Heart right ventricle (tissue), 16 donors: ENCODE data around the gene CDK14. TPM values are rescaled to one million over a fixed set of nuclear protein-coding genes. Genes with fewer than 3 reads are reported as not detected.

Source experiments
- ATAC-seq, 8 donors: fragments of 200-7000 bp; cut with Tn5 transposase; one replicate each; pipeline ENCODE4 v1.9.1; 2020; ENCODE audit warnings: mild to moderate bottlenecking in 8 of 8, moderate library complexity in 8 of 8, moderate number of reproducible peaks in 1 of 8
- DNase-seq, 2 donors: peaks; one replicate each; pipeline ENCODE4 v3.0.0-alpha.2; 2020
- H3K27ac ChIP-seq, 10 donors: fragments of 200-600 bp; sonication (generic) in 2 of 10; one replicate each; pipeline versions ENCODE4 v1.5.0 to v1.8.0; 2020 to 2022; ENCODE audit warnings: mild to moderate bottlenecking in 3 of 10
- H3K27me3 ChIP-seq, 7 donors: fragments of 200-600 bp; one replicate each; pipeline ENCODE4 v1.8.0; 2021 to 2022; ENCODE audit warnings: mild to moderate bottlenecking in 2 of 7
- H3K36me3 ChIP-seq, 9 donors: fragments of 200-600 bp; sonication (generic) in 1 of 9; one replicate each; pipeline versions ENCODE4 v1.5.0 to v1.8.0; 2020 to 2022; ENCODE audit warnings: mild to moderate bottlenecking in 2 of 9
- H3K4me1 ChIP-seq, 9 donors: fragments of 200-600 bp; sonication (generic) in 1 of 9; one replicate each; pipeline versions ENCODE4 v1.5.0 to v1.8.0; 2020 to 2022; ENCODE audit warnings: mild to moderate bottlenecking in 4 of 9
- H3K4me3 ChIP-seq, 10 donors: fragments of 200-600 bp; sonication (generic) in 2 of 10; one replicate each; pipeline versions ENCODE4 v1.5.0 to v1.8.0; 2020 to 2022; ENCODE audit warnings: mild to moderate bottlenecking in 7 of 10, moderate library complexity in 2 of 10
- H3K9me3 ChIP-seq, 11 donors: fragments of 200-600 bp in 10 of 11; sonication (generic) in 2 of 11; one replicate each; pipeline versions ENCODE4 v1.5.0 to v1.8.0; 2013 to 2022; ENCODE audit warnings: mild to moderate bottlenecking in 2 of 11, control low read depth in 1 of 11, moderate library complexity in 1 of 11
- CTCF ChIP-seq, 9 donors: fragments of 200-600 bp; sonication (generic) in 2 of 9; IDR thresholded peaks; one replicate each; pipeline versions ENCODE4 v1.5.0 to v1.8.0; 2021 to 2022; ENCODE audit warnings: antibody characterized with exemption in 9 of 9, mild to moderate bottlenecking in 5 of 9, moderate library complexity in 1 of 9
- WGBS, 2 donors: extraction: QIAGEN DNeasy Blood & Tissue Kit; methylation state at CpG; one replicate each; pipeline ENCODE4 v1.1.7; 2013; ENCODE audit warnings: inconsistent platforms in 1 of 2; 5-methylcytosine and 5-hydroxymethylcytosine counted together
- intact Hi-C, 10 donors: fragments of 100-400 bp; cut with DNase I; formaldehyde crosslinking; loops; one replicate each; pipeline versions ENCODE4 v1.11.1 to v1.14.2; 2022
- polyA plus RNA-seq, 2 donors: library from polyadenylated mRNA; stranded (reverse); fragments of 200-250 nt; gene quantifications; one replicate each; pipeline ENCODE4 v1.2.3, GENCODE V29; 2013
- total RNA-seq, 10 donors: library from RNA; stranded (reverse); fragmentation: NEBNext Ultra II Directional in 3 of 10; extraction: Animal tissue kit (Norgen Biotek cat#: 25700) in 3 of 10; gene quantifications; one replicate each; pipeline versions ENCODE4 v1.2.1 to v1.2.4, GENCODE V29; 2021 to 2023
- donor health status: Arrhythmogenic right ventricular cardiomyopathy.
- donor health status: ischemic (EF 13 %, LVEDD 7.1; RV severe dilation, severe dysfunction).
- donor health status: healthy with polysubstance abuse.
- donor health status: DM: no; HTN: yes; CAD: no.
- donor health status: DM: no; HTN: no; CAD: no.
- donor health status: ischemic (EF 25% LVEDD 6.9; RV normal size, moderate dysfunction).
- donor health status: ischemic (EF 25% LVEDD 5.7; RV mildly dilated, moderate dysfunction).
- donor health status: healthy.
- donor health status: DM: yes; HTN: yes; CAD: no.
- donor health status: Ischemic cardiomyopathy.
- donor health status: ischemic (EF 35%, LVEDD 5.7; RV mildly dilated, moderate dysfunction).
- donor health status: nonischemic (EF 11% LVEDD 7.7; RV severe dilation, severe dysfunction).
- donor health status: DM: yes; HTN: yes; CAD: no.
- donor health status: PGD.
- donor health status: ischemic (EF 29% LVEDD 5.4; RV normal size, mild dysfunction).
- donor health status: nonischemic (EF 23%, LVEDD 6.1; RV moderate dilation, normal function).

CDK14 gene
- total and polyA plus RNA-seq, 12 donors, result 3.9 to 36.5 (median 21.4) TPM

GRCh38 chr7:90933984-90934383 is 337.9 kb downstream of the CDK14 start:
- 91 to 96% methylated on average over 5 of the region's 5 CpGs for WGBS, 2 donors
- DNase-seq (no peak), ATAC-seq (peak in 6 of 8 donors; percentile 22 to 85 (median 54))
- peaks cover 0 to 13% (median 0%) of the 10 kb centered on the region in 11 donors for H3K9me3 ChIP-seq
- TF ChIP-seq CTCF (IDR thresholded peaks at IDR 0.05), result no peak
- H3K36me3 ChIP-seq, result no peaks in the 10 kb centered on the region
- H3K4me3 ChIP-seq, result no peak overlapping the region
- intact Hi-C loops, result no loop called here
- peaks cover 0 to 12% (median 0%) of the 10 kb centered on the region in 9 donors for H3K4me1 ChIP-seq
- H3K27me3 ChIP-seq, result no peaks in the 10 kb centered on the region
- H3K27ac ChIP-seq, result no peak overlapping the region

- intact Hi-C loops, result no loop called here
- ATAC-seq, result no peak
- H3K4me3 ChIP-seq, result no peak overlapping the region
Measured at GRCh38 chr7:90938371-90938770, 342.2 kb downstream of the CDK14 start.

GRCh38 chr7:90939666-90940065 is 343.5 kb downstream of the CDK14 start:
- no peak overlapping the region for H3K4me3 ChIP-seq
- H3K36me3 ChIP-seq, result no peaks in the 10 kb centered on the region
- peaks cover 0 to 4% (median 0%) of the 10 kb centered on the region in 9 donors for H3K4me1 ChIP-seq
- no peak for DNase-seq
- no peak overlapping the region for H3K27ac ChIP-seq
- TF ChIP-seq CTCF (IDR thresholded peaks at IDR 0.05), result no peak
- peaks cover 0 to 13% (median 0%) of the 10 kb centered on the region in 11 donors for H3K9me3 ChIP-seq
- no peak for ATAC-seq
- 76 to 88% methylated on average over 3 of the region's 3 CpGs for WGBS, 2 donors
- intact Hi-C loops, result no loop called here
- no peaks in the 10 kb centered on the region for H3K27me3 ChIP-seq

More at GRCh38 chr7:90938371-90938770, 342.2 kb downstream of the CDK14 start:
- no peak for TF ChIP-seq CTCF (IDR thresholded peaks at IDR 0.05)
- Histone ChIP-seq H3K4me1 (peaks cover 0 to 4% (median 0%) of the 10 kb centered on the region in 9 donors), H3K9me3 (peaks cover 0 to 13% (median 0%) of the 10 kb centered on the region in 11 donors), H3K27me3 (no peaks in the 10 kb centered on the region), H3K36me3 (no peaks in the 10 kb centered on the region), H3K27ac (no peak overlapping the region)
- no peak for DNase-seq

GRCh38 chr7:90944021-90944420 is 347.9 kb downstream of the CDK14 start:
- H3K4me3 ChIP-seq, result no peak overlapping the region
- DNase-seq (no peak), ATAC-seq (no peak)
- no peak overlapping the region for H3K27ac ChIP-seq
- no peak for TF ChIP-seq CTCF (IDR thresholded peaks at IDR 0.05)
- H3K9me3 ChIP-seq, result no peaks in the 10 kb centered on the region
- no peaks in the 10 kb centered on the region for H3K36me3 ChIP-seq
- intact Hi-C loops, result no loop called here
- no peaks in the 10 kb centered on the region for H3K27me3 ChIP-seq
- 90 to 93% methylated on average over 3 of the region's 3 CpGs for WGBS, 2 donors
- peaks cover 0 to 15% (median 0%) of the 10 kb centered on the region in 9 donors for H3K4me1 ChIP-seq
